ENCODE measurements around the gene TEX26. TPM values are rescaled to one million over a fixed set of nuclear protein-coding genes. Genes with fewer than 3 reads are reported as not detected.

Gene TEX26
- total and polyA plus RNA-seq, 12 donors, result 0.10 to 1.1 (median 0.51) TPM; not detected in 8

DNA sequence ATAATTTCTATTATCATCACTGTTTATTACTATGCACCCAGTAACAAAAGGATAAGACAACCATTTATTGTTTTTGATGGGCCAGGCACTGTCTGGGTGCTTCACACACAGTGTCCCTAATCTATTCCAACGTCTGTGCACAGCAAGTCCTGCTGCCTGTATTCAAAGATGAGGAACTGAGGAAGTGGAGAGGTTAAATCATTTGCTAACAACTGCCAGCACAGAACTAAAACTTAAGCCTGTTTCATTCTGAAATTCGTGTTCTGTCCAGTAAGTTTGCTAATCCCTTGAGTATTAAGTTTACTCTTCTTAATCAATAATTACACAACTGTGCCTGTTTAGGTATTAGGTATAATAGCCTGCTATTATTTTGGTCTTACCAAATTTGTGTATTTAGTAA, 41.9 kb downstream of the TEX26 start:
- TF ChIP-seq, protein P1, sequence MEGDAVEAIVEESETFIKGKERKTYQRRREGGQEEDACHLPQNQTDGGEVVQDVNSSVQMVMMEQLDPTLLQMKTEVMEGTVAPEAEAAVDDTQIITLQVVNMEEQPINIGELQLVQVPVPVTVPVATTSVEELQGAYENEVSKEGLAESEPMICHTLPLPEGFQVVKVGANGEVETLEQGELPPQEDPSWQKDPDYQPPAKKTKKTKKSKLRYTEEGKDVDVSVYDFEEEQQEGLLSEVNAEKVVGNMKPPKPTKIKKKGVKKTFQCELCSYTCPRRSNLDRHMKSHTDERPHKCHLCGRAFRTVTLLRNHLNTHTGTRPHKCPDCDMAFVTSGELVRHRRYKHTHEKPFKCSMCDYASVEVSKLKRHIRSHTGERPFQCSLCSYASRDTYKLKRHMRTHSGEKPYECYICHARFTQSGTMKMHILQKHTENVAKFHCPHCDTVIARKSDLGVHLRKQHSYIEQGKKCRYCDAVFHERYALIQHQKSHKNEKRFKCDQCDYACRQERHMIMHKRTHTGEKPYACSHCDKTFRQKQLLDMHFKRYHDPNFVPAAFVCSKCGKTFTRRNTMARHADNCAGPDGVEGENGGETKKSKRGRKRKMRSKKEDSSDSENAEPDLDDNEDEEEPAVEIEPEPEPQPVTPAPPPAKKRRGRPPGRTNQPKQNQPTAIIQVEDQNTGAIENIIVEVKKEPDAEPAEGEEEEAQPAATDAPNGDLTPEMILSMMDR (IDR thresholded peaks at IDR 0.05), result no peak
- TF ChIP-seq POLR2A (IDR thresholded peaks at IDR 0.05), result no peak
- no peaks in the 10 kb centered on the region for H3K27me3 ChIP-seq
- H3K4me1 ChIP-seq (replicated peaks in 1 of 2), result no peaks in the 10 kb centered on the region
- 43 to 50% (median 46%) methylated on average over 2 of the region's 2 CpGs for WGBS, 4 donors
- H3K9me3 ChIP-seq (replicated peaks in 1 of 3), result no peaks in the 10 kb centered on the region
- H3K27ac ChIP-seq, result no peak overlapping the region
- no peaks in the 10 kb centered on the region for H3K36me3 ChIP-seq (replicated peaks in 1 of 2)
- H3K4me3 ChIP-seq, result no peak overlapping the region
- intact Hi-C loops (cut with DNase I), result no loop called here
- no peak for DNase-seq

- Histone ChIP-seq H3K27me3 (no peaks in the 10 kb centered on the region), H3K4me3 (no peak overlapping the region), H3K9me3 (replicated peaks in 1 of 3) (no peaks in the 10 kb centered on the region), H3K36me3 (replicated peaks in 1 of 2) (no peaks in the 10 kb centered on the region), H3K4me1 (replicated peaks in 1 of 2) (no peaks in the 10 kb centered on the region), H3K27ac (no peak overlapping the region)
- WGBS, 4 donors, result 77 to 89% (median 87%) methylated on average over 4 of the region's 4 CpGs
- no peak for DNase-seq
- intact Hi-C loops (cut with DNase I), result no loop called here
- TF ChIP-seq, protein P1 (IDR thresholded peaks at IDR 0.05), result no peak
- no peak for TF ChIP-seq POLR2A (IDR thresholded peaks at IDR 0.05)
Measured at GRCh38 chr13:30976025-30976424, 43.6 kb downstream of the TEX26 start.

DNA sequence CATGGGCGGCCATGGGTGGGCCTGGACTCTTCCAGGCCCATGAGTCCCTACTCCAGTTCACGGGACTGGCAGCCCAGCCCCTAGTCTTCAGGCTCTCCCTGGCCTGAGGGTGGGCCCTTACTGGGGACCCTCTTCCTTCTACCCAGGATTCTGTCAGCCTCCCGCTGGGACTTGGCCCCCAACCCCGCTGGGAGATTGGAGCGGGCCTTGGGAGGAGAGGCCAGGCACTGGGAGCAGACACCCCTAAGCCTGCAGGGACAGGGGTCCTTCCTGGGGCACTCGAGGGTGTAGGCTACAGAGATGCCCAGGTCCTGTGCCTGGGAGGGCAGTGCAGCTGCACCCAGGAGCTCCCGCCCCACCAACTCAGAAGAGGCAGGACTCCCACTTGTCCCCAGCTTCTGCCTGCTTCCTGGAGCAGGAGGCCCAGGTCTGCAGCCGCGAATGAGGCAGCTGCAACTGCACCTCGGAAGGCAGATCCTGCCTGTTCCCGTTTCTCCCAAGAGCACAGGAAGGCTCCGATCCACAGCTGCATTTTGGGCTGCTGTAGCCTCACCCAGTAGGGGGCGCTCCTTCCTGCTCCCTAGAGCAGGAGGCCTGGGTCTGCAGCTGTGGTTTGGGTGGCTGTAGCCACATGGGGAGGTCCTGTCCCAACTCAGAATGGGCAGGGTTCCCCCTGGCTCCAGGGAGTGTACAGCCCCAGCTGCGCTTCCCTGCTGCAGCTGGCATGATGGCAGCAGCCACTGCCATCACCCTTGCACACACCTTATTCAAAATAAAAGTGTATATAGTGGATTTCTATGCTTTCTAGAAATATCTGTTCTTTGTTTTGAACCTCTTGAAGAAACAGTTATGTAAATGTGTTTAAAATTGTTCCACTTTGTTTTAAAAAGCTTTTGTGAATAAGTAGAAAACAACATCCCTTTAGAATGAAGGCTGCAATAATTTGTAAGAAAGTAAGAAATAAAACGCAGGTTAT, 46.8 kb downstream of the TEX26 start:
- no peaks in the 10 kb centered on the region for H3K27me3 ChIP-seq
- no peak for TF ChIP-seq POLR2A (IDR thresholded peaks at IDR 0.05)
- TF ChIP-seq, protein P1 (IDR thresholded peaks at IDR 0.05), result peak in 5 of 6 experiments; percentile 45 to 62 (median 47)
- intact Hi-C loops (cut with DNase I), result no loop called here
- H3K36me3 ChIP-seq (replicated peaks in 1 of 2), result no peaks in the 10 kb centered on the region
- no peak overlapping the region for H3K4me3 ChIP-seq
- DNase-seq, result peak; percentile 27 to 58 (median 47)
- H3K4me1 ChIP-seq (replicated peaks in 1 of 2), result no peaks in the 10 kb centered on the region
- H3K9me3 ChIP-seq (replicated peaks in 1 of 3), result no peaks in the 10 kb centered on the region
- WGBS, 4 donors, result 63 to 96% (median 69%) methylated on average over 4 to 15 of the region's 15 CpGs
- H3K27ac ChIP-seq, result no peak overlapping the region

DNA sequence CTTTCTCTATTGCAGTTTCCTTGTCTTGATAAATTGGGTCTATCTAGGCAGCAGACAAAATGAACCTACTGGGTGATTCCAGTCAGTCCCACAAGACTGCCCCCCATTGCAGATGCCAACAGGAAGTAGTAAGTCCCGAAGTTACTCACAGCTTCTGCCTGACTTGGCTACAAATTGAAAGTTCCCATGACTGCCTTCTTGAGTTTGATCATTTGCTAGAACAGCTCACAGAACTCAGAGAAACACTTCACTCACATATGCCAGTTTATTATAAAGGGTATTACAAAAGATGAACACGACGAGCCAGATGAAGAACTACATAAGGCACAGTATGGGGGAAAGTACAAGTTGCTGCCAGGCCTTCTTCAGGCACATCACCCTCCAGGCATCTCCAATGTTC, 50.0 kb downstream of the TEX26 start:
- H3K4me3 ChIP-seq, result no peak overlapping the region
- no peaks in the 10 kb centered on the region for H3K27me3 ChIP-seq
- no peaks in the 10 kb centered on the region for H3K9me3 ChIP-seq (replicated peaks in 1 of 3)
- H3K36me3 ChIP-seq (replicated peaks in 1 of 2), result no peaks in the 10 kb centered on the region
- H3K27ac ChIP-seq, result no peak overlapping the region
- 69 to 79% (median 78%) methylated on average over 3 of the region's 3 CpGs for WGBS, 4 donors
- TF ChIP-seq, protein P1 (IDR thresholded peaks at IDR 0.05), result no peak
- no peak for TF ChIP-seq POLR2A (IDR thresholded peaks at IDR 0.05)
- no peak for DNase-seq
- no peaks in the 10 kb centered on the region for H3K4me1 ChIP-seq (replicated peaks in 1 of 2)
- intact Hi-C loops (cut with DNase I), result no loop called here

Data from adrenal gland (tissue), 12 donors.